ENCODE data around the gene HMGXB4.
"Not testable (repeated sequence)": the region's sequence is repeated elsewhere in the genome, so short reads cannot be mapped to it uniquely, and the experiment has no call there.

HMGXB4 gene

GRCh38 chr22:35257321-35258190 lies at the start of gene HMGXB4:
Gene HMGXB4, plus strand, starts transcription at chr22:35257493. Its CDS starts 4,898 bp downstream, at chr22:35262391.
- peak; percentile 91 for DNase-seq

GRCh38 chr22:35208003-35208402 lies 49.3 kb upstream of the HMGXB4 start:
- no peak for DNase-seq

- no peak for DNase-seq
These were observed 48.1 kb upstream of the HMGXB4 start for GRCh38 chr22:35209203-35209602.

GRCh38 chr22:35212009-35212408 lies 45.3 kb upstream of the HMGXB4 start:
- no peak for DNase-seq

- no peak for DNase-seq
These were observed 44.3 kb upstream of the HMGXB4 start for GRCh38 chr22:35212996-35213395.

- DNase-seq: no peak
These were observed 42.3 kb upstream of the HMGXB4 start for GRCh38 chr22:35214968-35215367.

- no peak for DNase-seq
These were observed 41.3 kb upstream of the HMGXB4 start for GRCh38 chr22:35215993-35216392.

- DNase-seq: no peak
These were observed 39.8 kb upstream of the HMGXB4 start for GRCh38 chr22:35217527-35217926.

- DNase-seq: no peak
These were observed 39.2 kb upstream of the HMGXB4 start for GRCh38 chr22:35218079-35218478.

- DNase-seq: no peak
These were observed 38.3 kb upstream of the HMGXB4 start for GRCh38 chr22:35219012-35219411.

GRCh38 chr22:35220221-35220620 lies 37.1 kb upstream of the HMGXB4 start:
- DNase-seq: no peak

GRCh38 chr22:35225010-35225409 lies 32.3 kb upstream of the HMGXB4 start:
- no peak for DNase-seq

GRCh38 chr22:35226958-35227647 lies 30.2 kb upstream of the HMGXB4 start:
- no peak for DNase-seq

- DNase-seq: no peak
These were observed 27.4 kb upstream of the HMGXB4 start for GRCh38 chr22:35229865-35230264.

GRCh38 chr22:35230417-35230816 lies 26.9 kb upstream of the HMGXB4 start:
- no peak for DNase-seq

GRCh38 chr22:35230839-35231584 lies 26.3 kb upstream of the HMGXB4 start:
- peak; percentile 21 for DNase-seq

GRCh38 chr22:35231585-35232084 lies 25.7 kb upstream of the HMGXB4 start:
- peak; percentile 80 for DNase-seq

- DNase-seq: peak; percentile 48
These were observed 18.5 kb upstream of the HMGXB4 start for GRCh38 chr22:35238749-35239148.

- DNase-seq: not testable (repeated sequence)
These were observed 12.8 kb upstream of the HMGXB4 start for GRCh38 chr22:35244507-35244906.

- DNase-seq: no peak
These were observed 7.1 kb upstream of the HMGXB4 start for GRCh38 chr22:35250156-35250555.

GRCh38 chr22:35253946-35254345 lies 3.3 kb upstream of the HMGXB4 start:
- DNase-seq: no peak

GRCh38 chr22:35257002-35257320 lies 332 bp upstream of the HMGXB4 start:
- no peak for DNase-seq

Data from activated CD4-positive, alpha-beta T cell treated with anti-CD3 and anti-CD28 coated beads, Interleukin-10, Interleukin-2, amounts not matched to agents 100 ng/mL and 50 ng/mL, durations not matched to agents 16 hours and 8 hours (primary cell).